Measurements from ENCODE around the gene PRTG. TPM values are rescaled to one million over a fixed set of nuclear protein-coding genes. Genes with fewer than 3 reads are reported as not detected.

The PRTG gene
- total RNA-seq, 2 experiments from 2014 or later = not detected

DNA sequence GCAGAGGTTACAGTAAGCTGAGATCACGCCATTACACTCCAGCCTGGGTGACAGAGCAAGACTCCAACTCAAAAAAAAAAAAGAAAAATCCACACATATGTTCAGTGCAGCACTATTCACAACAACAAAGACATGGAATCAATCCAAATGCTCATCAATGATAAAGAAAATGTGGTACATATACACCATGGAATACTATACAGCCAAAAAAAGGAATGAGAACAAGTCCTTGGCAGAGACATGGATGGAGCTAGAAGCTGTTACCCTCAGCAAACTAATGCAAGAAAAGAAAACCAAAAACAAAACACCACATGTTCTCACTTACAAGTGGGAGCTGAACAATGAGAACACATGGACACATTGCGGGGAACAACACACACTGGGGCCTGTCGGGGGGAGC is 180.4 kb downstream of the PRTG start:
- Mint-ChIP-seq H3K9me3 (peaks cover 7% of the 10 kb centered on the region), H3K27me3 (peaks cover 12% of the 10 kb centered on the region), H3K4me3 (no peak overlapping the region), H3K4me1 (ENCODE audit: low read depth) (no peaks in the 10 kb centered on the region), H3K36me3 (ENCODE audit: low read depth) (no peaks in the 10 kb centered on the region), H3K27ac (no peak overlapping the region)
- ATAC-seq (no peak), DNase-seq (no peak)
- intact Hi-C loops (cut with micrococcal nuclease) = no loop called here
- POLR2A ChIA-PET = no interaction called here
- TF ChIP-seq, protein P1, sequence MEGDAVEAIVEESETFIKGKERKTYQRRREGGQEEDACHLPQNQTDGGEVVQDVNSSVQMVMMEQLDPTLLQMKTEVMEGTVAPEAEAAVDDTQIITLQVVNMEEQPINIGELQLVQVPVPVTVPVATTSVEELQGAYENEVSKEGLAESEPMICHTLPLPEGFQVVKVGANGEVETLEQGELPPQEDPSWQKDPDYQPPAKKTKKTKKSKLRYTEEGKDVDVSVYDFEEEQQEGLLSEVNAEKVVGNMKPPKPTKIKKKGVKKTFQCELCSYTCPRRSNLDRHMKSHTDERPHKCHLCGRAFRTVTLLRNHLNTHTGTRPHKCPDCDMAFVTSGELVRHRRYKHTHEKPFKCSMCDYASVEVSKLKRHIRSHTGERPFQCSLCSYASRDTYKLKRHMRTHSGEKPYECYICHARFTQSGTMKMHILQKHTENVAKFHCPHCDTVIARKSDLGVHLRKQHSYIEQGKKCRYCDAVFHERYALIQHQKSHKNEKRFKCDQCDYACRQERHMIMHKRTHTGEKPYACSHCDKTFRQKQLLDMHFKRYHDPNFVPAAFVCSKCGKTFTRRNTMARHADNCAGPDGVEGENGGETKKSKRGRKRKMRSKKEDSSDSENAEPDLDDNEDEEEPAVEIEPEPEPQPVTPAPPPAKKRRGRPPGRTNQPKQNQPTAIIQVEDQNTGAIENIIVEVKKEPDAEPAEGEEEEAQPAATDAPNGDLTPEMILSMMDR (IDR thresholded peaks at IDR 0.05) = no peak
- CTCF ChIA-PET = no interaction called here

Other genes with a start within 250 kb of the PRTG start
- gene DNAAF4, start 234.9 kb downstream of the PRTG start, total RNA-seq = under 1 TPM in 1 of 2 experiments, not detected in 1; 0.69 TPM
- not detected for gene PYGO1, start 154.8 kb downstream of the PRTG start, total RNA-seq